ENCODE data around the gene OMP.

Gene OMP

DNA sequence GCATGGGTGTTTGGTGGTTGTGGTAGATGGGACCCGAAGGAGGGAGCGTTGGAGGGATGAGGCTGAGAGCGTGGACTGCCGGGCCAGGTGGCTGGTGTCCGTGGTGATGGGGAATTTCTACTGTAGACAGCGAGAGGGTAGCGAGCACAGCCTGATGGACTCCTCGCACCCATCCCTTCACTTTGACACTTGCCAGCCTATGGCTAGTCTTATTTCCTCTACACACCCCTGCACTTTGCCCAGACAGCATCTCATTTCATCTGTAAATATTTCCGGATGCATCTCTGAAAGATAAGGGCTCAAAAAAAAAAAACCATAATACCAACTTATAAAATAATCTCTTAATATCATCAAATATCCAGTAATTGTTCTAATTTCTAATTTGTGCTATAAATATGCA lies 5.8 kb downstream of the OMP start:
- no peak for DNase-seq (ENCODE audit: low spot score)

DNA sequence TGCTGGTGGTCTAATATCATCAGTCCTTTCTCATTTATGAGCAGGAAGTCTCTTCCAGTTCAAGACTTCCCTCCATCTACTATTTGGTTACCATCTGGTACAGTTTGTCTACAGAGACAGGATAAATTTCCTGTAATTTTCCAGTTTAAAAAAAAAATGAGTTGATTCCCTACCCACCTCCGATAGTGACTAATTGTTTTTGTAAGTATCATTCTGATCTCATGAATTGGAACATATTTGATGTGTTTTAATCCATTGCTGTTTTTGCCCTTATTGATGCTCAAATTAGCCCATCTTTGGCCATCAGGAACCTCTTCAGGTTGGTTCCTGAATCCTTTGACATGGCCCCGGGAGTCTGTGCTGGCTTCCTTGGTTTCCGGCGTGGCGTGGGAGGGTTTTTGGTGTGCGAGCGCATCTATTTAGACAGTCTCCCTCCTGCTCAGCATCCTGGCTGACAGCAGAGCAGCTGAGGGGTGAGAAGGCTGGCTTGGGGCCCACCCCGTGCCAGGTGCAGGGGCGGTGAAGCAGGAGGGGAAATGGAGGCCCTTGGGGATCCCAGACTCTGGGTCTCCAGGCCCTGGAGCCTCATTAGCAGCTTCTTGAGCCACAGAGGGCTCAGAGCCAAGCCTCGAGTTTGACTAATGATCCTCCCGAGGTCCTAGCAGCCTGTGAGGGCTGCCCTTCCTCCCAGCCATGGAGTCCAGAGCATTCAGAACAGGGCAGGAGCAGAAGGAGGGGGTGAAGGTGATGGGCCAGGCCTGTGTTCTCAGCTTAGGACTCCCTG lies 6.8 kb downstream of the OMP start:
- DNase-seq (ENCODE audit: low spot score), result no peak
- TF ChIP-seq, protein P1, sequence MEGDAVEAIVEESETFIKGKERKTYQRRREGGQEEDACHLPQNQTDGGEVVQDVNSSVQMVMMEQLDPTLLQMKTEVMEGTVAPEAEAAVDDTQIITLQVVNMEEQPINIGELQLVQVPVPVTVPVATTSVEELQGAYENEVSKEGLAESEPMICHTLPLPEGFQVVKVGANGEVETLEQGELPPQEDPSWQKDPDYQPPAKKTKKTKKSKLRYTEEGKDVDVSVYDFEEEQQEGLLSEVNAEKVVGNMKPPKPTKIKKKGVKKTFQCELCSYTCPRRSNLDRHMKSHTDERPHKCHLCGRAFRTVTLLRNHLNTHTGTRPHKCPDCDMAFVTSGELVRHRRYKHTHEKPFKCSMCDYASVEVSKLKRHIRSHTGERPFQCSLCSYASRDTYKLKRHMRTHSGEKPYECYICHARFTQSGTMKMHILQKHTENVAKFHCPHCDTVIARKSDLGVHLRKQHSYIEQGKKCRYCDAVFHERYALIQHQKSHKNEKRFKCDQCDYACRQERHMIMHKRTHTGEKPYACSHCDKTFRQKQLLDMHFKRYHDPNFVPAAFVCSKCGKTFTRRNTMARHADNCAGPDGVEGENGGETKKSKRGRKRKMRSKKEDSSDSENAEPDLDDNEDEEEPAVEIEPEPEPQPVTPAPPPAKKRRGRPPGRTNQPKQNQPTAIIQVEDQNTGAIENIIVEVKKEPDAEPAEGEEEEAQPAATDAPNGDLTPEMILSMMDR (IDR thresholded peaks at IDR 0.05; ENCODE audit: extremely low read depth, missing control alignments), result no peak

More for the DNA sequence above, 5.8 kb downstream of the OMP start:
- TF ChIP-seq, protein P1 (IDR thresholded peaks at IDR 0.05; ENCODE audit: extremely low read depth, missing control alignments), result no peak

DNA sequence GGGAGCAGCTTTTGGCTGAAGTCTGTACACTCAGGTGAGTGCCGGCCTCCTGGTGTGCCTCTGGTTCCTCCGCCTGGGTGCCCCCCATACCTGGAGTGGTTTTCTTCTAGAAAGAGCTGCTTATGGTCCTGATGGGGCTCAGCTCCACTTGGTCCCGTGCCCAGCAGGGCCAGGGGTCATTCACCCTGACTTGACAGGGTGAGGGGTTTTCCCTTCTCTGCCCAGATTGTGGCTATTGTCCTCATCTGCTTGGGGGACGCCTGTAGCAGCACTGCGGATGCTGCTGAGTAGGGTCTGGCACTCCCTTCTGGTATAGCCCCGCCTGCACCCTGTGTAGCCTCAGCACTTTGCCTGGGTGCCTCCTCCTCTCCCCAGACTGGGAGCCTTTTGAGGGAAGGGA lies 8.2 kb downstream of the OMP start:
- TF ChIP-seq, protein P1 (IDR thresholded peaks at IDR 0.05; ENCODE audit: extremely low read depth, missing control alignments), result no peak
- DNase-seq (ENCODE audit: low spot score), result no peak

DNA sequence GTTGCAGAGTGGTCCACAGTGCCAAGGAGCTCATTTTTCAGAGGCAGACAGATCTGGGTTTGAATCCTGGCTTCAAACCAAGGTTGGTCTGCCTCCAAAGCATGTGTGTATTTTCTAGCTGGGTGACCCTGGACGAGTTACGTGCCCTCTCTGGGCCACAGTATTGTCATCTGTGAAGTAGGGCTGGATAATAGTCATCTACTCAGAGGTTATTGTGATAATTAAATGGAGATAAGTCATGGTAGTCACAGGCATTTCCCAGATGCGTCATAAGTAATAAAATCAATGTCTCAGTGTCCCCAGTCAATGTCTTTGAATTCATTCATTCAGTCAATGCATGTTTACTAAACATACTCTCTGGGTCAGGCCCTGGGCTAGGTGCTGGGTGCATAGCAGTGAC lies 8.6 kb downstream of the OMP start:
- TF ChIP-seq, protein P1 (IDR thresholded peaks at IDR 0.05; ENCODE audit: extremely low read depth, missing control alignments), result no peak
- DNase-seq (ENCODE audit: low spot score), result no peak

DNA sequence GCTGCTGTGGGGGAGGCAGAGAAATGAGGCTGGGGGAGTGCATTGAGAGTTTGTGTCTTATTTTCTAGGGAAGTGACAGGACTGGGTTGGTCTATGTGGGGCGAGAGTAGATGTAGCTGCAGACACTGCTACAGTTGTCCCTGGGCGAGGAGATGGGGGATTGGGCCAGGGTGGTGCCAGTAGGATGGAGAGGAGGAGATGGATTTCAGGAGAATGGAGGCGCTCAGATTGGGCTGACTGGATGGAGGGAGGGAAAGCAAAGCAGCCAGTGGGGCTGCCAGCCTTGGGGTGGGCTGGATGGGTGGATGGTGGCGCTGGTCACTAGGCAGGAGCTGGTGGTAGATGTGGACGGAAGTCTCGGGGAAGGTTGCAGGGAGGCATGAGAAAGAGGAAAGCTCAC lies 9.3 kb downstream of the OMP start:
- TF ChIP-seq, protein P1 (IDR thresholded peaks at IDR 0.05; ENCODE audit: extremely low read depth, missing control alignments), result no peak
- DNase-seq (ENCODE audit: low spot score), result no peak

DNA sequence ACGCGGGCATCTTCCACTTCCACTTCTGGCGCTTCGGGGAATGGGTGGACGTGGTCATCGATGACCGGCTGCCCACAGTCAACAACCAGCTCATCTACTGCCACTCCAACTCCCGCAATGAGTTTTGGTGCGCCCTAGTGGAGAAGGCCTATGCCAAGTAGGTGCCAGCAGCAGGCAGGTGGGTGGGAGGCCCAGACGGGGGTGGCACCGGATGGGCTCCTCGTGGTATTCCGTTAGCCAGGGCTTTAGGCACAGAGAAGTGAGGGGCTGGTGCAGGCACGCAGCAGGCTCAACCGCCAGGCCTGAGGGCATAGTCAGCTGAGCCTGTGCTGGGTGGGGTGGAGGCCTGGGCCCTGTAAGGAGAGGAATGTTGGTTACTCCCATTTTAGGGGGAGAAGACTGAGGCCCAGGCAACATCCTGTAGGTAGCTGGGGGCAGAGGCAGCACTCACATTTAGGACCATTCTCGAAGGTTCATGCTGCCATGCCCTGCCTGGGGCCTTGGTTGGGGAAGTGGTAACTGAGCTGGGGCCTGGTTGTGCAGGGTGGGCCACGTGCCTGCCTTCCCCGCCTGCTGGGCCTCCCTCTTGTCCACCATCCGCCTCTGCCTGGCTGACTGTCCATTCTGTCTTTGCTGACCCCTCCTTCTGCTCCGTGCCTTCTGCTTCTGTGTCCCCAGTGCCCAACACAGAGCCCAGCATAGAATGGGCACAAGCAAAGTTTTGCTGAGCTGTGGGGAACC lies 10.2 kb downstream of the OMP start:
- TF ChIP-seq, protein P1 (IDR thresholded peaks at IDR 0.05; ENCODE audit: extremely low read depth, missing control alignments), result no peak
- DNase-seq (ENCODE audit: low spot score), result no peak

DNA sequence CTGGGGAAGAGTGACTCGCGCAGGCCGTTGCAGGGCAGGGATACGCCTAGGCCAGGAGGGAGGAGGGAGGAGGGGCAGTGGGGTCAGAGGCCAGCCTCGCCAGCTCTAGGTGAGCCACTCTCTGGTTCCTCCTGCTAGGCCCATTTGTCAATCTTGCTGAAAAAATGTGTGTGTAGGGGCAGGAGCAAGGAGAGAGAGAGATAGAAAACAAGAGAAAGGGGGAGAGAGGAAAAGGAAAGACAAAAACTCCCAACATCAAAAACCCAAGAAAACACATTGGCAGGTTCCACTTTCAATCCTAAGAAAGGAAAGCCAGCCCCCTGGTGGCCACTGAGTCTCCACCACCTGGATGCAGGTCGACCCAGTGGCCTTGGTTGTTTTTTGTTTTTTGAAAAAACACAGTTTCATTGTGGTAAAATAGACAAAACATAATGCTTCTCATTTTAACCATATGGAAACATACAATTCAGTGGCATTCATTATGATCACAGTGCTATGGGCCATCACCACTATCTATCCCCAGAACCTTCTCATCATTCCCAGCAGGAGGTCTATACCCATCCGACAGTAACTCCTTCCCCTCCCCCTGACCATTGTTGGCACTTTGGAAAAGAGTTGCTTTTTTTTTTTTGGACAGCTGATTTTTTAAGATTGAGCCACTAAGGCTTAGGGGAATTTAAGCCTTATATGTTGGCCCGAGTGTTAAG lies 10.9 kb downstream of the OMP start:
- TF ChIP-seq, protein P1 (IDR thresholded peaks at IDR 0.05; ENCODE audit: extremely low read depth, missing control alignments), result peak; percentile 13
- peak; percentile 59 for DNase-seq (ENCODE audit: low spot score)
